ENCODE results near the gene NANOS3. TPM values are rescaled to one million over a fixed set of nuclear protein-coding genes. Genes with fewer than 3 reads are reported as not detected.
A peak's percentile ranks its signal among the peaks of the same experiment; 100 is the strongest.

The NANOS3 gene
- total RNA-seq, 8 experiments from 2014 or later: 1.4 to 14.9 (median 3.7) TPM; not detected in 2

GRCh38 chr19:13884726-13885591 is 8.0 kb downstream of the NANOS3 start:
- ATAC-seq (replicated peaks in 6 of 8): no peak
- 37 to 87% (median 70%) methylated on average over 1 to 6 of the region's 26 CpGs; no CpG with 5 or more reads in 4 of the 10 experiments for WGBS, 10 experiments
- in situ Hi-C loops (cut with MboI; ENCODE audit: low pct_unique_long_range_greater_than_20kb in 2 of 9, low sequenced_read_pairs in 9 of 9, unreplicated experiment in 9 of 9): loop anchor here in 7 of 9 experiments (25.0 kb wide), 2 partner anchors 177 to 527 kb away; partner anchors contain the start of genes MISP3 (in 6 of the 7), PALM3 (in 6 of the 7) and DDX39A (in 1 of the 7)

GRCh38 chr19:13885826-13886365 is 9.0 kb downstream of the NANOS3 start:
- Histone ChIP-seq H3K4me3 (no peak overlapping the region), H3K27ac (no peak overlapping the region), H3K4me1 (replicated peaks in 1 of 2) (peaks cover 12 to 16% of the 10 kb centered on the region in 2 donors)
- WGBS, 10 experiments: 80 to 100% (median 95%) methylated on average over 1 to 18 of the region's 20 CpGs; no CpG with 5 or more reads in 3 of the 10 experiments
- ATAC-seq (replicated peaks in 6 of 8): no peak
- in situ Hi-C loops (cut with MboI; ENCODE audit: low pct_unique_long_range_greater_than_20kb in 2 of 9, low sequenced_read_pairs in 9 of 9, unreplicated experiment in 9 of 9): loop anchor here in 7 of 9 experiments (25.0 kb wide), 2 partner anchors 176 to 526 kb away; partner anchors contain the start of genes MISP3 (in 6 of the 7), PALM3 (in 6 of the 7) and DDX39A (in 1 of the 7)

More at GRCh38 chr19:13884726-13885591, 8.0 kb downstream of the NANOS3 start:
- Histone ChIP-seq H3K4me1 (replicated peaks in 1 of 2) (peaks cover 18 to 22% of the 10 kb centered on the region in 2 donors), H3K27ac (no peak overlapping the region), H3K4me3 (no peak overlapping the region)

GRCh38 chr19:13887018-13887436 is 10.1 kb downstream of the NANOS3 start:
- H3K4me1 ChIP-seq (replicated peaks in 1 of 2): peaks cover under 1 to 4% of the 10 kb centered on the region in 2 donors
- no peak overlapping the region for H3K27ac ChIP-seq
- H3K4me3 ChIP-seq: no peak overlapping the region
- WGBS, 10 experiments: 8 to 75% (median 40%) methylated on average over 1 to 11 of the region's 16 CpGs; no CpG with 5 or more reads in 6 of the 10 experiments
- in situ Hi-C loops (cut with MboI; ENCODE audit: low pct_unique_long_range_greater_than_20kb in 2 of 9, low sequenced_read_pairs in 9 of 9, unreplicated experiment in 9 of 9): loop anchor here in 7 of 9 experiments (25.0 kb wide), 2 partner anchors 175 to 525 kb away; partner anchors contain the start of genes MISP3 (in 6 of the 7), PALM3 (in 6 of the 7) and DDX39A (in 1 of the 7)
- ATAC-seq (replicated peaks in 6 of 8): peak in 3 of 8 experiments; percentile 89 to 91 (median 89)

GRCh38 chr19:13887517-13887916 is 10.6 kb downstream of the NANOS3 start:
- H3K4me3 ChIP-seq: no peak overlapping the region
- ATAC-seq (replicated peaks in 6 of 8): peak in 3 of 8 experiments; percentile 57 to 75 (median 74)
- no peaks in the 10 kb centered on the region for H3K4me1 ChIP-seq (replicated peaks in 1 of 2)
- WGBS, 10 experiments: 7 to 78% (median 50%) methylated on average over 1 to 4 of the region's 5 CpGs; no CpG with 5 or more reads in 3 of the 10 experiments
- no peak overlapping the region for H3K27ac ChIP-seq
- in situ Hi-C loops (cut with MboI; ENCODE audit: low pct_unique_long_range_greater_than_20kb in 2 of 9, low sequenced_read_pairs in 9 of 9, unreplicated experiment in 9 of 9): loop anchor here in 7 of 9 experiments (25.0 kb wide), 2 partner anchors 175 to 525 kb away; partner anchors contain the start of genes MISP3 (in 6 of the 7), PALM3 (in 6 of the 7) and DDX39A (in 1 of the 7)

- Histone ChIP-seq H3K4me3 (no peak overlapping the region), H3K27ac (no peak overlapping the region), H3K4me1 (replicated peaks in 1 of 2) (no peaks in the 10 kb centered on the region)
- in situ Hi-C loops (cut with MboI; ENCODE audit: low pct_unique_long_range_greater_than_20kb in 2 of 9, low sequenced_read_pairs in 9 of 9, unreplicated experiment in 9 of 9): loop anchor here in 7 of 9 experiments (25.0 kb wide), 2 partner anchors 174 to 524 kb away; partner anchors contain the start of genes MISP3 (in 6 of the 7), PALM3 (in 6 of the 7) and DDX39A (in 1 of the 7)
- ATAC-seq (replicated peaks in 6 of 8): no peak
- WGBS, 10 experiments: 70 to 100% (median 100%) methylated on average over 1 to 9 of the region's 16 CpGs; no CpG with 5 or more reads in 5 of the 10 experiments
Measured at GRCh38 chr19:13888281-13888680, 11.3 kb downstream of the NANOS3 start.

- WGBS, 10 experiments: 80 to 100% (median 84%) methylated on average over 1 to 8 of the region's 13 CpGs; no CpG with 5 or more reads in 6 of the 10 experiments
Measured at GRCh38 chr19:13890136-13890535, 13.2 kb downstream of the NANOS3 start.

GRCh38 chr19:13892870-13893269 is 15.9 kb downstream of the NANOS3 start:
- H3K4me1 ChIP-seq (replicated peaks in 1 of 2): no peaks in the 10 kb centered on the region
- 60 to 100% (median 73%) methylated on average over 1 to 7 of the region's 9 CpGs; no CpG with 5 or more reads in 1 of the 10 experiments for WGBS, 10 experiments
- no peak overlapping the region for H3K27ac ChIP-seq
- H3K4me3 ChIP-seq: no peak overlapping the region
- in situ Hi-C loops (cut with MboI; ENCODE audit: low pct_unique_long_range_greater_than_20kb in 2 of 9, low sequenced_read_pairs in 9 of 9, unreplicated experiment in 9 of 9): loop anchor here in 7 of 9 experiments (25.0 kb wide), 2 partner anchors 169 to 519 kb away; partner anchors contain the start of genes MISP3 (in 6 of the 7), PALM3 (in 6 of the 7) and DDX39A (in 1 of the 7)
- no peak for ATAC-seq (replicated peaks in 6 of 8)

More at GRCh38 chr19:13890136-13890535, 13.2 kb downstream of the NANOS3 start:
- H3K4me3 ChIP-seq: no peak overlapping the region
- peak in 1 of 8 experiments; percentile 9 for ATAC-seq (replicated peaks in 6 of 8)
- in situ Hi-C loops (cut with MboI; ENCODE audit: low pct_unique_long_range_greater_than_20kb in 2 of 9, low sequenced_read_pairs in 9 of 9, unreplicated experiment in 9 of 9): loop anchor here in 7 of 9 experiments (25.0 kb wide), 2 partner anchors 172 to 522 kb away; partner anchors contain the start of genes MISP3 (in 6 of the 7), PALM3 (in 6 of the 7) and DDX39A (in 1 of the 7)
- H3K4me1 ChIP-seq (replicated peaks in 1 of 2): no peaks in the 10 kb centered on the region
- H3K27ac ChIP-seq: no peak overlapping the region

- in situ Hi-C loops (cut with MboI; ENCODE audit: low pct_unique_long_range_greater_than_20kb in 2 of 9, low sequenced_read_pairs in 9 of 9, unreplicated experiment in 9 of 9): loop anchor here in 7 of 9 experiments (25.0 kb wide), 2 partner anchors 168 to 518 kb away; partner anchors contain the start of genes MISP3 (in 6 of the 7), PALM3 (in 6 of the 7) and DDX39A (in 1 of the 7)
- H3K4me3 ChIP-seq: no peak overlapping the region
- no peaks in the 10 kb centered on the region for H3K4me1 ChIP-seq (replicated peaks in 1 of 2)
- no peak overlapping the region for H3K27ac ChIP-seq
- WGBS, 10 experiments: 69 to 96% (median 79%) methylated on average over 2 to 5 of the region's 5 CpGs; no CpG with 5 or more reads in 3 of the 10 experiments
- ATAC-seq (replicated peaks in 6 of 8): no peak
Measured at GRCh38 chr19:13894552-13894951, 17.6 kb downstream of the NANOS3 start.

- no peak for ATAC-seq (replicated peaks in 6 of 8)
- Histone ChIP-seq H3K4me3 (no peak overlapping the region), H3K4me1 (replicated peaks in 1 of 2) (no peaks in the 10 kb centered on the region), H3K27ac (no peak overlapping the region)
- WGBS, 10 experiments: 82 to 100% (median 100%) methylated on average over 1 to 2 of the region's 2 CpGs; no CpG with 5 or more reads in 2 of the 10 experiments
- in situ Hi-C loops (cut with MboI; ENCODE audit: low pct_unique_long_range_greater_than_20kb in 2 of 9, low sequenced_read_pairs in 9 of 9, unreplicated experiment in 9 of 9): loop anchor here in 7 of 9 experiments (25.0 kb wide), 2 partner anchors 166 to 516 kb away; partner anchors contain the start of genes MISP3 (in 6 of the 7), PALM3 (in 6 of the 7) and DDX39A (in 1 of the 7)
Measured at GRCh38 chr19:13896227-13896626, 19.3 kb downstream of the NANOS3 start.

GRCh38 chr19:13899393-13899792 is 22.5 kb downstream of the NANOS3 start:
- Histone ChIP-seq H3K4me1 (replicated peaks in 1 of 2) (no peaks in the 10 kb centered on the region), H3K27ac (no peak overlapping the region), H3K4me3 (no peak overlapping the region)
- in situ Hi-C loops (cut with MboI; ENCODE audit: low pct_unique_long_range_greater_than_20kb in 2 of 9, low sequenced_read_pairs in 9 of 9, unreplicated experiment in 9 of 9): loop anchor here in 7 of 9 experiments (25.0 kb wide), 2 partner anchors 163 to 513 kb away; partner anchors contain the start of genes MISP3 (in 6 of the 7), PALM3 (in 6 of the 7) and DDX39A (in 1 of the 7)
- 36 to 100% (median 56%) methylated on average over 2 to 5 of the region's 10 CpGs; no CpG with 5 or more reads in 3 of the 10 experiments for WGBS, 10 experiments
- no peak for ATAC-seq (replicated peaks in 6 of 8)

- in situ Hi-C loops (cut with MboI; ENCODE audit: low pct_unique_long_range_greater_than_20kb in 2 of 9, low sequenced_read_pairs in 9 of 9, unreplicated experiment in 9 of 9): loop anchor here in 7 of 9 experiments (25.0 kb wide), 2 partner anchors 162 to 512 kb away; partner anchors contain the start of genes MISP3 (in 6 of the 7), PALM3 (in 6 of the 7) and DDX39A (in 1 of the 7)
- H3K4me3 ChIP-seq: no peak overlapping the region
- WGBS, 10 experiments: 0 to 100% (median 71%) methylated on average over 1 to 4 of the region's 5 CpGs; no CpG with 5 or more reads in 2 of the 10 experiments
- no peak for ATAC-seq (replicated peaks in 6 of 8)
- H3K27ac ChIP-seq: no peak overlapping the region
- H3K4me1 ChIP-seq (replicated peaks in 1 of 2): no peaks in the 10 kb centered on the region
Measured at GRCh38 chr19:13899912-13900584, 23.1 kb downstream of the NANOS3 start.

Measured in motor neuron (in vitro differentiated cells).